Naive B cell (primary cell): ENCODE measurements around the gene ANKLE1. TPM values are rescaled to one million over a fixed set of nuclear protein-coding genes. Genes with fewer than 3 reads are reported as not detected.

Experiments
- ATAC-seq, 2 donors: fragments of 150-1000 bp; cut with Tn5 transposase; 2 replicates each; pipeline ENCODE4 v1.10.0; 2021; ENCODE audit warnings: low read depth in 2 of 2, mild to moderate bottlenecking in 2 of 2, moderate library complexity in 2 of 2
- DNase-seq: peaks from one replicate; pipeline ENCODE4 v3.0.0; 2022
- H3K27ac Mint-ChIP-seq, 6 donors: one replicate each; pipeline ENCODE4 v1.8.0; 2020 to 2022; ENCODE audit warnings: mild to moderate bottlenecking in 6 of 6, mixed read lengths in 6 of 6, moderate library complexity in 5 of 6, inconsistent platforms in 2 of 6
- H3K27me3 Mint-ChIP-seq, 3 donors: one replicate each; pipeline ENCODE4 v1.8.0; 2021 to 2022; ENCODE audit warnings: mixed read lengths in 3 of 3, mild to moderate bottlenecking in 1 of 3
- H3K36me3 Mint-ChIP-seq, 2 donors: one replicate each; pipeline ENCODE4 v1.8.0; 2020 to 2022; ENCODE audit warnings: mixed read lengths in 2 of 2, inconsistent platforms in 1 of 2, mild to moderate bottlenecking in 1 of 2
- H3K4me1 Mint-ChIP-seq, 3 donors: one replicate each; pipeline ENCODE4 v1.8.0; 2020 to 2022; ENCODE audit warnings: mixed read lengths in 3 of 3, inconsistent platforms in 1 of 3, mild to moderate bottlenecking in 1 of 3, moderate library complexity in 1 of 3
- H3K4me3 Mint-ChIP-seq, 8 donors: one replicate each; pipeline ENCODE4 v1.8.0; 2020 to 2022; ENCODE audit warnings: mild to moderate bottlenecking in 8 of 8, mixed read lengths in 8 of 8, moderate library complexity in 8 of 8, inconsistent platforms in 2 of 8
- H3K9me3 Mint-ChIP-seq, 7 donors: one replicate each; pipeline ENCODE4 v1.8.0; 2020 to 2022; ENCODE audit warnings: mixed read lengths in 7 of 7, mild to moderate bottlenecking in 5 of 7, inconsistent platforms in 2 of 7, moderate library complexity in 1 of 7
- polyA plus RNA-seq, 6 donors: library from polyadenylated mRNA; unstranded; fragments of 300-500 nt; fragmentation: Illumina TruSeq; gene quantifications; one replicate each; pipeline ENCODE4 v1.2.3, GENCODE V29; 2021; ENCODE audit warnings: low read depth in 6 of 6

The ANKLE1 gene
- polyA plus RNA-seq, 6 donors from 2014 or later = 1.6 to 3.1 (median 1.9) TPM; not detected in 1

- DNase-seq = no peak
- peaks cover 8 to 14% of the 10 kb centered on the region in 2 donors for H3K36me3 Mint-ChIP-seq
- no peak overlapping the region for H3K4me3 Mint-ChIP-seq
- H3K27ac Mint-ChIP-seq = no peak overlapping the region
- peaks cover 6 to 13% (median 11%) of the 10 kb centered on the region in 3 donors for H3K4me1 Mint-ChIP-seq
- ATAC-seq = no peak
- H3K9me3 Mint-ChIP-seq = no peaks in the 10 kb centered on the region
- no peaks in the 10 kb centered on the region for H3K27me3 Mint-ChIP-seq
Observed at GRCh38 chr19:17324357-17325114, 42.8 kb downstream of the ANKLE1 start.

GRCh38 chr19:17325133-17325532 lies 43.4 kb downstream of the ANKLE1 start:
- Mint-ChIP-seq H3K4me1 (peaks cover 6 to 16% (median 15%) of the 10 kb centered on the region in 3 donors), H3K27me3 (no peaks in the 10 kb centered on the region), H3K4me3 (peak overlapping the region in 1 of 8 donors; percentile 2), H3K36me3 (peaks cover 2 to 10% of the 10 kb centered on the region in 2 donors), H3K27ac (no peak overlapping the region), H3K9me3 (no peaks in the 10 kb centered on the region)
- ATAC-seq (no peak), DNase-seq (no peak)

- Mint-ChIP-seq H3K36me3 (peaks cover 0 to 7% of the 10 kb centered on the region in 2 donors), H3K27ac (no peak overlapping the region), H3K4me3 (peak overlapping the region in 4 of 8 donors; percentile 12 to 59 (median 32)), H3K4me1 (peaks cover 6 to 20% (median 20%) of the 10 kb centered on the region in 3 donors), H3K27me3 (peaks cover 0 to 8% (median 8%) of the 10 kb centered on the region in 3 donors), H3K9me3 (no peaks in the 10 kb centered on the region)
- no peak for ATAC-seq
- no peak for DNase-seq
Observed at GRCh38 chr19:17325881-17326594, 44.3 kb downstream of the ANKLE1 start.

- H3K4me3 Mint-ChIP-seq = peak overlapping the region in 5 of 8 donors; percentile 15 to 65 (median 49)
- peaks cover 0 to 10% (median 8%) of the 10 kb centered on the region in 3 donors for H3K27me3 Mint-ChIP-seq
- ATAC-seq (no peak), DNase-seq (no peak)
- peaks cover 6 to 20% (median 20%) of the 10 kb centered on the region in 3 donors for H3K4me1 Mint-ChIP-seq
- H3K9me3 Mint-ChIP-seq = no peaks in the 10 kb centered on the region
- H3K36me3 Mint-ChIP-seq = peaks cover 0 to 7% of the 10 kb centered on the region in 2 donors
- H3K27ac Mint-ChIP-seq = no peak overlapping the region
Observed at GRCh38 chr19:17326595-17326966, 44.9 kb downstream of the ANKLE1 start.

GRCh38 chr19:17327068-17327653 lies 45.5 kb downstream of the ANKLE1 start:
- peaks cover 0 to 10% (median 8%) of the 10 kb centered on the region in 3 donors for H3K27me3 Mint-ChIP-seq
- H3K9me3 Mint-ChIP-seq = no peaks in the 10 kb centered on the region
- peak overlapping the region in 5 of 8 donors; percentile 32 to 92 (median 64) for H3K4me3 Mint-ChIP-seq
- peaks cover 6 to 20% (median 19%) of the 10 kb centered on the region in 3 donors for H3K4me1 Mint-ChIP-seq
- DNase-seq (no peak), ATAC-seq (no peak)
- H3K27ac Mint-ChIP-seq = peak overlapping the region in 1 of 6 donors; percentile 84
- peaks cover 0 to 5% of the 10 kb centered on the region in 2 donors for H3K36me3 Mint-ChIP-seq

- Mint-ChIP-seq H3K27me3 (peaks cover 0 to 14% (median 8%) of the 10 kb centered on the region in 3 donors), H3K27ac (peak overlapping the region in 1 of 6 donors; percentile 24), H3K4me1 (peaks cover 6 to 16% (median 12%) of the 10 kb centered on the region in 3 donors), H3K36me3 (no peaks in the 10 kb centered on the region), H3K9me3 (no peaks in the 10 kb centered on the region), H3K4me3 (peak overlapping the region; percentile 70 to 92 (median 82))
- peak; percentile 82 to 83 for ATAC-seq
- DNase-seq = peak; percentile 55
Observed at GRCh38 chr19:17327654-17328516, 46.2 kb downstream of the ANKLE1 start.

GRCh38 chr19:17328517-17329365 lies 47.0 kb downstream of the ANKLE1 start:
- peaks cover 0 to 17% (median 11%) of the 10 kb centered on the region in 3 donors for H3K27me3 Mint-ChIP-seq
- H3K4me3 Mint-ChIP-seq = peak overlapping the region in 7 of 8 donors; percentile 64 to 86 (median 81)
- peak; percentile 38 for DNase-seq
- peak; percentile 33 to 34 for ATAC-seq
- peaks cover 8 to 14% (median 14%) of the 10 kb centered on the region in 3 donors for H3K4me1 Mint-ChIP-seq
- H3K36me3 Mint-ChIP-seq = no peaks in the 10 kb centered on the region
- no peaks in the 10 kb centered on the region for H3K9me3 Mint-ChIP-seq
- peak overlapping the region in 1 of 6 donors; percentile 24 for H3K27ac Mint-ChIP-seq

- no peak for DNase-seq
- no peaks in the 10 kb centered on the region for H3K36me3 Mint-ChIP-seq
Observed at GRCh38 chr19:17329366-17330261, 47.9 kb downstream of the ANKLE1 start.

GRCh38 chr19:17330262-17331044 lies 48.8 kb downstream of the ANKLE1 start:
- Mint-ChIP-seq H3K36me3 (no peaks in the 10 kb centered on the region), H3K4me1 (peaks cover 22 to 25% (median 23%) of the 10 kb centered on the region in 3 donors), H3K27ac (peak overlapping the region in 3 of 6 donors; percentile 60 to 70 (median 69)), H3K27me3 (peaks cover 0 to 21% (median 16%) of the 10 kb centered on the region in 3 donors), H3K4me3 (peak overlapping the region; percentile 39 to 71 (median 64)), H3K9me3 (no peaks in the 10 kb centered on the region)
- ATAC-seq = no peak
- DNase-seq = no peak

More at GRCh38 chr19:17329366-17330261, 47.9 kb downstream of the ANKLE1 start:
- Mint-ChIP-seq H3K27ac (no peak overlapping the region), H3K9me3 (no peaks in the 10 kb centered on the region), H3K4me1 (peaks cover 16 to 20% (median 17%) of the 10 kb centered on the region in 3 donors), H3K27me3 (peaks cover 0 to 21% (median 16%) of the 10 kb centered on the region in 3 donors), H3K4me3 (peak overlapping the region; percentile 42 to 84 (median 66))
- no peak for ATAC-seq

- H3K9me3 Mint-ChIP-seq = no peaks in the 10 kb centered on the region
- DNase-seq = no peak
- peak overlapping the region in 4 of 8 donors; percentile 44 to 59 (median 54) for H3K4me3 Mint-ChIP-seq
- ATAC-seq = no peak
- H3K36me3 Mint-ChIP-seq = no peaks in the 10 kb centered on the region
- H3K4me1 Mint-ChIP-seq = peaks cover 22 to 28% (median 23%) of the 10 kb centered on the region in 3 donors
- peaks cover 0 to 21% (median 16%) of the 10 kb centered on the region in 3 donors for H3K27me3 Mint-ChIP-seq
- no peak overlapping the region for H3K27ac Mint-ChIP-seq
Observed at GRCh38 chr19:17331045-17331558, 49.4 kb downstream of the ANKLE1 start.
